DND-41 (cell line): ENCODE measurements around the gene MACROD2.

ENCODE experiments used
- ATAC-seq: fragments of 200-7000 bp; cut with Tn5 transposase; 3 replicates; pipeline ENCODE4 v1.9.1; 2021; ENCODE audit warnings: low read depth; ENCODE audit not compliant: insufficient read depth
- DNase-seq: peaks from one replicate; pipeline ENCODE4 v3.0.0-alpha.2; 2020
- H2AFZ ChIP-seq: 2 replicates; pipeline ENCODE4 v1.6.0; 2012; ENCODE audit warnings: low read depth, low read length
- H3K27ac ChIP-seq: 2 replicates; pipeline ENCODE4 v1.5.1; 2012; ENCODE audit warnings: low read length, inconsistent platforms
- H3K27me3 ChIP-seq: fragments of 200-600 bp; sonication (generic); 2 replicates; pipeline ENCODE4 v1.6.0; 2012; ENCODE audit warnings: low read length, mild to moderate bottlenecking, inconsistent platforms; ENCODE audit not compliant: insufficient read depth, poor library complexity
- H3K36me3 ChIP-seq: 2 replicates; pipeline ENCODE4 v1.5.1; 2012; ENCODE audit warnings: low read length, inconsistent platforms; ENCODE audit not compliant: insufficient read depth
- H3K4me1 ChIP-seq: 2 replicates; pipeline ENCODE4 v1.5.1; 2012; ENCODE audit warnings: mild to moderate bottlenecking, low read length; ENCODE audit not compliant: insufficient read depth
- H3K4me2 ChIP-seq: 2 replicates; pipeline ENCODE4 v1.6.0; 2012; ENCODE audit warnings: mild to moderate bottlenecking, moderate library complexity, low read length, inconsistent platforms; ENCODE audit not compliant: insufficient read depth
- H3K4me3 ChIP-seq, 2 experiments: fragments of 200-600 bp in 1 of 2; shearing (Covaris generic) in 1 of 2; 2 replicates each; pipeline ENCODE4 v1.5.1; 2012 to 2016; ENCODE audit warnings: inconsistent platforms in 2 of 2, low read length in 2 of 2, mild to moderate bottlenecking in 2 of 2, low read depth in 1 of 2, moderate library complexity in 1 of 2
- H3K79me2 ChIP-seq: 2 replicates; pipeline ENCODE4 v1.6.0; 2012; ENCODE audit warnings: low read length, inconsistent platforms; ENCODE audit not compliant: insufficient read depth
- H3K9ac ChIP-seq: 2 replicates; pipeline ENCODE4 v1.6.0; 2012; ENCODE audit warnings: low read depth, mild to moderate bottlenecking, inconsistent platforms, low read length, moderate library complexity
- H3K9me3 ChIP-seq: 2 replicates; pipeline ENCODE4 v1.5.1; 2012; ENCODE audit warnings: low read length, moderate library complexity, mild to moderate bottlenecking, inconsistent platforms; ENCODE audit not compliant: insufficient read depth, severe bottlenecking
- H4K20me1 ChIP-seq: 2 replicates; pipeline ENCODE4 v1.6.0; 2012; ENCODE audit warnings: low read length; ENCODE audit not compliant: insufficient read depth
- EZH2 ChIP-seq: IDR thresholded peaks from 3 replicates; pipeline ENCODE4 v1.6.1; 2012; ENCODE audit warnings: borderline replicate concordance, low read depth, mild to moderate bottlenecking, moderate library complexity, low read length, inconsistent platforms; ENCODE audit not compliant: severe bottlenecking
- TF ChIP-seq, protein P1 (sequence below): IDR thresholded peaks from 2 replicates; pipeline ENCODE4 v1.5.1; 2012; ENCODE audit warnings: borderline replicate concordance, low read length, moderate library complexity, mild to moderate bottlenecking; ENCODE audit not compliant: poor library complexity, severe bottlenecking; ENCODE audit errors: extremely low read depth

MACROD2 gene

DNA sequence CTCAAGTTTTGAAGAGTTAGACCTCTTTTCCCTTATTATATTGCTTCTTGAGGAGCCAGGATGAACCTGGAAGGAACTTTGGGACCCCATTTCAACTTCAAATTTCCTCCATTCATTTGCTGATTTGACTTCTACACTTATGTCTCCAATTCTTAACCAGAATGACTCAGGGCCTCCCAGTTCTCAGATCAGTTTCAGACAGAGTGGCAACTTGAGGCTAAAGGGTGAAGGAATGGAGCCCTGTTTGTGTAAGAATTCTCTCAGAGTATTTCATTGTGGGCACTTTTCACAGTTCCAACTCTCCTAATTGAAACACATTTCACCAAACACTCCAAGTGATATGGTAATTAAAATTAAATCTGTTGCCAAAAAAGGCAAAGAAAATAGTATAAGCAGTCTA, 451.1 kb downstream of the MACROD2 start:
- Histone ChIP-seq H3K4me2 (no peak overlapping the region), H3K27me3 (no peaks in the 10 kb centered on the region), H3K27ac (no peak overlapping the region), H3K4me1 (no peaks in the 10 kb centered on the region), H3K36me3 (no peaks in the 10 kb centered on the region), H3K79me2 (no peaks in the 10 kb centered on the region), H3K9ac (no peak overlapping the region), H4K20me1 (no peaks in the 10 kb centered on the region), H3K9me3 (no peaks in the 10 kb centered on the region), H3K4me3 (no peak overlapping the region), H2AFZ (no peak overlapping the region)
- ATAC-seq (no peak), DNase-seq (no peak)
- TF ChIP-seq, protein P1, sequence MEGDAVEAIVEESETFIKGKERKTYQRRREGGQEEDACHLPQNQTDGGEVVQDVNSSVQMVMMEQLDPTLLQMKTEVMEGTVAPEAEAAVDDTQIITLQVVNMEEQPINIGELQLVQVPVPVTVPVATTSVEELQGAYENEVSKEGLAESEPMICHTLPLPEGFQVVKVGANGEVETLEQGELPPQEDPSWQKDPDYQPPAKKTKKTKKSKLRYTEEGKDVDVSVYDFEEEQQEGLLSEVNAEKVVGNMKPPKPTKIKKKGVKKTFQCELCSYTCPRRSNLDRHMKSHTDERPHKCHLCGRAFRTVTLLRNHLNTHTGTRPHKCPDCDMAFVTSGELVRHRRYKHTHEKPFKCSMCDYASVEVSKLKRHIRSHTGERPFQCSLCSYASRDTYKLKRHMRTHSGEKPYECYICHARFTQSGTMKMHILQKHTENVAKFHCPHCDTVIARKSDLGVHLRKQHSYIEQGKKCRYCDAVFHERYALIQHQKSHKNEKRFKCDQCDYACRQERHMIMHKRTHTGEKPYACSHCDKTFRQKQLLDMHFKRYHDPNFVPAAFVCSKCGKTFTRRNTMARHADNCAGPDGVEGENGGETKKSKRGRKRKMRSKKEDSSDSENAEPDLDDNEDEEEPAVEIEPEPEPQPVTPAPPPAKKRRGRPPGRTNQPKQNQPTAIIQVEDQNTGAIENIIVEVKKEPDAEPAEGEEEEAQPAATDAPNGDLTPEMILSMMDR, result no peak
- TF ChIP-seq EZH2, result no peak

DNA sequence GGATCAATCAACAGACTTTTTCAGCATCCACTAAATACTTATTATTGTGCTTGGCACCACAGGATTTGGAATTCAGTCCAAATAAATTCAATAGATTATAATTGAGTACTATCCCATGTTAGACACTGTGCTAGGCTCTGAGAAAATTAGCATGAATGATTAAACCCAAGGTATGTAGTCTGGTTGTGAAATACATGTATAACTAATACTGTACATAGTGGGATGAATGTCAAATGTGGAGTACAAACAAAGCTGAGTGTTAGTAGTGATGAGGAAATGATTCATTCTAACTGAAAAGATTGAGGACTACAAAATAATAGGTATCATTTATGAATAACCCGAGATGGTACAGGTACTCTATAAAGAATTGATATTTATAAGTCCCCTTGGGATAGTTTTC, 454.0 kb downstream of the MACROD2 start:
- DNase-seq (no peak), ATAC-seq (no peak)
- H3K4me1 ChIP-seq, result no peaks in the 10 kb centered on the region
- H2AFZ ChIP-seq, result no peak overlapping the region
- no peak overlapping the region for H3K4me3 ChIP-seq
- H3K9ac ChIP-seq, result no peak overlapping the region
- TF ChIP-seq EZH2, result no peak
- TF ChIP-seq, protein P1, result no peak
- H3K27me3 ChIP-seq, result no peaks in the 10 kb centered on the region
- H3K4me2 ChIP-seq, result no peak overlapping the region
- no peaks in the 10 kb centered on the region for H3K9me3 ChIP-seq
- no peak overlapping the region for H3K27ac ChIP-seq
- no peaks in the 10 kb centered on the region for H3K79me2 ChIP-seq
- H4K20me1 ChIP-seq, result no peaks in the 10 kb centered on the region
- H3K36me3 ChIP-seq, result no peaks in the 10 kb centered on the region

DNA sequence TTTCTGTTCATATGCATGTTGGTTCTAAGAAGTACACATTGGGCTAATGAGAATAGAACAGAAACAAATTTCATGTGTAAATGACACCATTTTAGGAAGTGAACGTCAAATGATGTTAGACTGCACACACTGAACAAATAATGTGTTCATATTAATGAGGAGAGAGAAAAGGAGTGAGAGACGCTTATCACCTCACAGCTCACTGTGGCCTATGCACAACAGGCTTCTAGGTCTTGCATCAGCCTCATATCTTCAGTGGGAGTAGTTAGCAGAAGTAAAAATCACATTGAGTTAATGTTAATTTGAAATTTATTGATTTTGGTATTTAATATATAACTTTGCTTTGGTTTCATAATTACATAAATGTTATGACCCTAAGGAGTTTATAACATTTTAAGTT, 454.9 kb downstream of the MACROD2 start:
- Histone ChIP-seq H3K4me2 (no peak overlapping the region), H2AFZ (no peak overlapping the region), H3K27me3 (no peaks in the 10 kb centered on the region), H3K9me3 (no peaks in the 10 kb centered on the region), H3K4me3 (no peak overlapping the region), H4K20me1 (no peaks in the 10 kb centered on the region), H3K4me1 (no peaks in the 10 kb centered on the region), H3K36me3 (no peaks in the 10 kb centered on the region), H3K9ac (no peak overlapping the region), H3K79me2 (no peaks in the 10 kb centered on the region), H3K27ac (no peak overlapping the region)
- DNase-seq, result no peak
- TF ChIP-seq EZH2, result no peak
- TF ChIP-seq, protein P1, result no peak
- no peak for ATAC-seq

DNA sequence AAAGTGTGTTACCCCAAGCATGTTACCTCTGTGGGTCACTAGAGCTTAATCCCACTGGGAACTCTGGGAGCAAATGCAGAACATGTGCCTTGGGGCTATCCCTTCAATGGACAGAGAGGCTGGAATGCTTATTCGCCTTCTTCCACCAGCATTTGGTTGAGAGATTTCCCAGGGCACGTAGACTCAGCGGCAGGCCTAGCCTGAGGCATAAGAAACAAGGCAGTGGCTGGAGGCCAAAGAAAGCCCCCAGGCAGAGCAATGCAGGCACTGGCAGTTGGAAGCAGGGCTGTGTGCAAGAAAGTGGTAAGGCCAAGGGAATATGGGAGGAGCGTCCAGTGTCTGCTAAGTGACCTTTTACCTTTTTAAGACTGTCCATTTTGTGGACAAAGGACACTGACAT, 456.1 kb downstream of the MACROD2 start:
- no peak for TF ChIP-seq EZH2
- TF ChIP-seq, protein P1, result no peak
- Histone ChIP-seq H3K4me2 (no peak overlapping the region), H4K20me1 (no peaks in the 10 kb centered on the region), H3K4me3 (no peak overlapping the region), H3K9me3 (no peaks in the 10 kb centered on the region), H2AFZ (no peak overlapping the region), H3K79me2 (no peaks in the 10 kb centered on the region), H3K27ac (no peak overlapping the region), H3K9ac (no peak overlapping the region), H3K4me1 (no peaks in the 10 kb centered on the region), H3K27me3 (no peaks in the 10 kb centered on the region), H3K36me3 (no peaks in the 10 kb centered on the region)
- no peak for DNase-seq
- ATAC-seq, result no peak
